ENCODE results near the gene BAX.

The BAX gene

GRCh38 chr19:48992581-48993174 lies 38.0 kb downstream of the BAX start:
- no peak for DNase-seq (ENCODE audit: low read depth in 1 of 2, low spot score in 1 of 2)
- no peaks in the 10 kb centered on the region for H3K27me3 ChIP-seq (ENCODE audit: insufficient read depth, poor library complexity, severe bottlenecking)
- no peak for TF ChIP-seq CTCF (IDR thresholded peaks at IDR 0.05; ENCODE audit: insufficient read depth, low read length)
- TF ChIP-seq GABPA (IDR thresholded peaks at IDR 0.05; ENCODE audit: low read depth), result no peak
- TF ChIP-seq SPI1 (IDR thresholded peaks at IDR 0.05; ENCODE audit: borderline replicate concordance, low read depth), result no peak
- TF ChIP-seq POLR2AphosphoS5 (IDR thresholded peaks at IDR 0.05; ENCODE audit: low read depth), result no peak
- no peak for TF ChIP-seq REST (IDR thresholded peaks at IDR 0.05; ENCODE audit: insufficient replicate concordance, low read depth)
- H3K4me3 ChIP-seq (replicated peaks; ENCODE audit: insufficient read depth, low read length), result peak overlapping the region; percentile 82
- peak overlapping the region; percentile 88 for H3K27ac ChIP-seq (replicated peaks)

DNA sequence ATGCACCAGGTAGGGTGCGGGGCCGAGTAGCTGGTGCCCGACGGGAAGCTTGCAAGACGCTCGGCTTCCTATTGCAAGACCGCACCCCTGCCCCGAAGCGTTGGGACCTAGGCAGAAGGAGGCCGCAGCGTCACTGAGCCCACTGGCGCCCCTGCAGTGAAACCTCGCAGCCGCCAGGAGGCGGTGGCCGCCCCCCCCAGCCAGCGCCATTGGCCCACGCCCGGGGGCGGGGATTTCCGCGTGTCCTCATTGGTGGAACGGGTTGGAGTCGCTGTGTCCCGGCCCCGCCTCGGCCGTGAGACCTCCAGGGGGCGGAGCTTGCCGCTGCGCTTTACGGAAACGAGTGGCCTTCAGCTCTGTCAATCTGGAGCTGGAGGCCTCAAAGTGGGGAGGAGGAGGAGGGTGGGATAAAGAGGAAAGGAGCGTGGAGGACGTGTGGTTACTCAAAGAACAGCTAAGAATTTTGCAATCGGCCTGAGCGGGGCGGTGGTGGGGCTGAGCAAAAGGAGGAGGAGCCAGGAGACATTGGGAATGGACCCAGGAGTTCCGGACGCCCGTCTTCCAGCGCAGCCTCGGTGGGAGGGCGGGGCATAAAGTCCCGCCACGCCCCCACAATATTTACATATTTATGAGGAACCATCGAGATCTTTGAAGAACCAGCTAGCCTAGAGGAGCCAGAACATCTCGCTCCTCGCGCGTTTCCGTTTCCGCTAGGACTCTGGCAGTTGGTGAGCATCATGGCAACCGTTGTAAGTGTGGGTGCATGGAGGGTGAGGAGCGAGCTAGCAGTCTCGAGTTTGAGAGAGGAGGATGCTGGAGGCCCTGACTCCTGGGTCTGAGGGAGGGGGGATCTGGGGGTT lies 38.7 kb downstream of the BAX start, which contains the start of the genes GYS1 and RUVBL2:
GYS1 (minus strand) TSS at position 135 of the 860 bp plus-strand sequence. CDS start 197 bp downstream, outside the sequence.
RUVBL2 (plus strand) TSS at position 713 of the 860 bp plus-strand sequence; CDS start at position 738, 25 bp downstream.
- H3K4me3 ChIP-seq (replicated peaks; ENCODE audit: insufficient read depth, low read length), result peak within 1 kb of the TSS; percentile 87
- DNase-seq (ENCODE audit: low read depth in 1 of 2, low spot score in 1 of 2), result peak; percentile 100
- H3K27ac ChIP-seq (replicated peaks), result peak within 1 kb of the TSS; percentile 92
- no peaks in the 10 kb centered on the region for H3K27me3 ChIP-seq (ENCODE audit: insufficient read depth, poor library complexity, severe bottlenecking)
- TF ChIP-seq SPI1 (IDR thresholded peaks at IDR 0.05; ENCODE audit: borderline replicate concordance, low read depth), result peak; percentile 37; the same call in 1 of the 2 replicates
- TF ChIP-seq CTCF (IDR thresholded peaks at IDR 0.05; ENCODE audit: insufficient read depth, low read length), result peak; percentile 84
- peak; percentile 95 for TF ChIP-seq GABPA (IDR thresholded peaks at IDR 0.05; ENCODE audit: low read depth)
- TF ChIP-seq REST (IDR thresholded peaks at IDR 0.05; ENCODE audit: insufficient replicate concordance, low read depth), result peak; percentile 60
- TF ChIP-seq POLR2AphosphoS5 (IDR thresholded peaks at IDR 0.05; ENCODE audit: low read depth), result peak; percentile 97

GRCh38 chr19:48994035-48994386 lies 39.3 kb downstream of the BAX start:
- Histone ChIP-seq H3K4me3 (replicated peaks; ENCODE audit: insufficient read depth, low read length) (peak overlapping the region; percentile 87), H3K27me3 (ENCODE audit: insufficient read depth, poor library complexity, severe bottlenecking) (no peaks in the 10 kb centered on the region), H3K27ac (replicated peaks) (peak overlapping the region; percentile 92)
- TF ChIP-seq CTCF (IDR thresholded peaks at IDR 0.05; ENCODE audit: insufficient read depth, low read length), result no peak
- no peak for TF ChIP-seq POLR2AphosphoS5 (IDR thresholded peaks at IDR 0.05; ENCODE audit: low read depth)
- TF ChIP-seq GABPA (IDR thresholded peaks at IDR 0.05; ENCODE audit: low read depth), result no peak
- TF ChIP-seq REST (IDR thresholded peaks at IDR 0.05; ENCODE audit: insufficient replicate concordance, low read depth), result no peak
- no peak for TF ChIP-seq SPI1 (IDR thresholded peaks at IDR 0.05; ENCODE audit: borderline replicate concordance, low read depth)
- DNase-seq (ENCODE audit: low read depth in 1 of 2, low spot score in 1 of 2), result no peak
